DOHH2 (cell line): Measurements from ENCODE around the gene GCG.

Experiments used
- EZH2phosphoT487 ChIP-seq: fragments of 200-600 bp; sonication (generic); IDR thresholded peaks from 2 replicates; pipeline ENCODE4 v1.6.1; 2017; ENCODE audit warnings: borderline replicate concordance, mild to moderate bottlenecking, antibody characterized with exemption, low read length, moderate library complexity, mixed read lengths
- TF ChIP-seq, protein P1 (sequence below): fragments of 200-600 bp; sonication (generic); IDR thresholded peaks from one replicate; pipeline ENCODE4 v1.5.1; 2014; ENCODE audit warnings: antibody characterized with exemption, mild to moderate bottlenecking, low read depth, low read length; ENCODE audit not compliant: poor library complexity, severe bottlenecking

DNA sequence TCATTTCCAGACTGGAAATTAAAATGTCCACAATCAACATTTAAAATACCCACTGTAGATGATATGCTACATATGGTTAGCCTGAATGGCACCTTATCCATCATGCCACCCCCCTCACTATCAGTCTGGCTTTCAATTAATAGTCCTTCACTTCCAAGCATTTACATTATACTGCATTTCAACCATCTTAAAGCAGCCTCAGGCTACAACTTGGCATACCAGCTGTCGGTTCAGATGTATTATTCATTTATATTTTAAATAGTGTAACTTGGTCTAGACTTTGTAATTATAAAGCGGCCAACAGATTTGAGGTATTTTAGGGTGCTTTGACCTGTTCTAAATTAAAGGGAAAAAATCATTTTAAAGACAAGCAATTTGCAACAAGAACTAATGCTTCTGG is 2.6 kb downstream of the GCG start:
- TF ChIP-seq, protein P1, sequence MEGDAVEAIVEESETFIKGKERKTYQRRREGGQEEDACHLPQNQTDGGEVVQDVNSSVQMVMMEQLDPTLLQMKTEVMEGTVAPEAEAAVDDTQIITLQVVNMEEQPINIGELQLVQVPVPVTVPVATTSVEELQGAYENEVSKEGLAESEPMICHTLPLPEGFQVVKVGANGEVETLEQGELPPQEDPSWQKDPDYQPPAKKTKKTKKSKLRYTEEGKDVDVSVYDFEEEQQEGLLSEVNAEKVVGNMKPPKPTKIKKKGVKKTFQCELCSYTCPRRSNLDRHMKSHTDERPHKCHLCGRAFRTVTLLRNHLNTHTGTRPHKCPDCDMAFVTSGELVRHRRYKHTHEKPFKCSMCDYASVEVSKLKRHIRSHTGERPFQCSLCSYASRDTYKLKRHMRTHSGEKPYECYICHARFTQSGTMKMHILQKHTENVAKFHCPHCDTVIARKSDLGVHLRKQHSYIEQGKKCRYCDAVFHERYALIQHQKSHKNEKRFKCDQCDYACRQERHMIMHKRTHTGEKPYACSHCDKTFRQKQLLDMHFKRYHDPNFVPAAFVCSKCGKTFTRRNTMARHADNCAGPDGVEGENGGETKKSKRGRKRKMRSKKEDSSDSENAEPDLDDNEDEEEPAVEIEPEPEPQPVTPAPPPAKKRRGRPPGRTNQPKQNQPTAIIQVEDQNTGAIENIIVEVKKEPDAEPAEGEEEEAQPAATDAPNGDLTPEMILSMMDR, result no peak
- no peak for TF ChIP-seq EZH2phosphoT487
